ENCODE measurements around the gene CTIF. TPM values are rescaled to one million over a fixed set of nuclear protein-coding genes. Genes with fewer than 3 reads are reported as not detected.

CTIF gene
- total RNA-seq, 1 experiment from 2014 or later: 8.3 TPM

GRCh38 chr18:48896875-48897511, 358.2 kb downstream of the CTIF start:
- no peak for DNase-seq (ENCODE audit: low spot score)

DNA sequence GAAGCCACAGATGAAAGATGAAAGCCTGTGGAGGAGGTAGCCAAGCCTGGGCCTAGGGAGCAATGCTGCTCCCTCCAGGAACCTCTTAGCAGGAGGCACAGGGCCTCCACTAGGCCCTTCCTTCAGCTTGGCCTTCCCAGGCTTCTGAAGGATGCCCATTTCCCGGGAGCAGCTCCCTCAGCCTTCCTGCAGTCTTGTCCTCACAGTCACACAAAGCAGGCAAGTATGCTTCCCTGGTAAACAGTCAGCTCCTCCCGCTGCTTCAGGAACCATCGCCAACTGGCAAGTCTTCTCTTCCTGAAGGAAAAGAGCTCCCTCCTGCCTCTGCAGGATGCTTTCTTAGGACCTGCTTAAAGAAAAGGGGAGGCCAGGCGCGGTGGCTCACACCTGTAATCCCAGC, 358.7 kb downstream of the CTIF start:
- no peak for DNase-seq (ENCODE audit: low spot score)

GRCh38 chr18:48898521-48898920, 359.7 kb downstream of the CTIF start:
- DNase-seq (ENCODE audit: low spot score): no peak

GRCh38 chr18:48899558-48900174, 360.8 kb downstream of the CTIF start:
- DNase-seq (ENCODE audit: low spot score): no peak

DNA sequence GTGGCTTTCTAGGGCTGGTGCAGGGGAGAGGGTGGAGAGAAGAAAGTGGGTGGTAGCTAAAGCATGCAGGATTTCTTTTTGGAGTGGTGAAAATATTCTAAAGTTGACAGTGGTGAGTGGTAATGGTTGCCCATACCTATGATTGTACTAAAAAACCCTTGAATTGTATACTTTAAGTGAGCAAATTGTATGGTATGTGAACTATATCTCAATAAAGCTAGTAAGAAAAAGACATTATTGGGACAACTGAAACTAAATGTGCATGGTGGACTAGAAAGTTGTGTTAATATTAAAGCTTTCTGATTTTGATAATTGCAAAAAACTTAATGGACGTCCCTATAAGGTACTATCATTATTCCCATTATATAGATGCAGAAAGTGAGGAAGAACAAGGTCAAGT, 361.6 kb downstream of the CTIF start:
- DNase-seq (ENCODE audit: low spot score): no peak

- DNase-seq (ENCODE audit: low spot score): no peak
Measured at GRCh38 chr18:48901145-48902022, 362.6 kb downstream of the CTIF start.

DNA sequence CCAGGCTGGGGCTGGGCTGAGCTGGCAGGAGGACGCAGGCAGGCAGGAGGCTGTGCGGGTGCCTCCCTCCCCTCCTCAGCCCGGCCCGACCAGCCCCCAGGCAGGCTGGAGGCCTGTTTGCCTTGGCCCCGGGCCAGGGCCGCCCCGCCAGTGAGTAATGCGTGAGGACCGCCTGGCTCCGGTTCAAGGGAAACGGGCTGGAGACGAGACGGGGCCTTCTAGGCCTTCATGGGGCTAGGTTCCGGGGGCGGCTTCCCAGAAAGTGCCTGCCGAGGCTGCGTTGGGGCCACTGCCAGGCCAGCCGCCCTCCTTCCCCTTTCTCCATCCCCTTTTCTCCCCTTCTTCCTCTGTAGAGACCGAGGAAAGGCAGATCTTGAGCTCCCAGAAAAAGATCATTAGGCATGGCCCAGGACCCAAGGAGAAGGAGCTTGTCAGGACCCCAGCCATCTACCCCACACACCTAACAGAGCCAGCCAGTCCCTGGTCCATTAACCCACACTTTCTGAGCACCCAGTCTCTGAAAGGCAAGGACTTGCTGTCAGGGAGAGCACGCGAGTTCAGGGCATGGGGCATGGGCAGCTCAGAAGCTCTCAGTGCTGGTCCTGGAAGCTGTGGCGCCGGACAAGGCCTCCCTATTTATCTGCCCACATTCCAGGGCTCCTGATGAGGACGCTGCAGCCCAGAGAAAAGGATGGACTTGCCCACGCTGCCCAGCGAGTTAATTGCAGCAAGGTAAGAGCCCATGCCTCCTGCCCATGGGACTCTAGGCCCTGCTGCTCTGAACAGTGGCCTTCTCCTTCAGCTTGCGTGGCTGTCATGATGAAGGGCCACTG, 363.4 kb downstream of the CTIF start:
- DNase-seq (ENCODE audit: low spot score): peak; percentile 72

DNA sequence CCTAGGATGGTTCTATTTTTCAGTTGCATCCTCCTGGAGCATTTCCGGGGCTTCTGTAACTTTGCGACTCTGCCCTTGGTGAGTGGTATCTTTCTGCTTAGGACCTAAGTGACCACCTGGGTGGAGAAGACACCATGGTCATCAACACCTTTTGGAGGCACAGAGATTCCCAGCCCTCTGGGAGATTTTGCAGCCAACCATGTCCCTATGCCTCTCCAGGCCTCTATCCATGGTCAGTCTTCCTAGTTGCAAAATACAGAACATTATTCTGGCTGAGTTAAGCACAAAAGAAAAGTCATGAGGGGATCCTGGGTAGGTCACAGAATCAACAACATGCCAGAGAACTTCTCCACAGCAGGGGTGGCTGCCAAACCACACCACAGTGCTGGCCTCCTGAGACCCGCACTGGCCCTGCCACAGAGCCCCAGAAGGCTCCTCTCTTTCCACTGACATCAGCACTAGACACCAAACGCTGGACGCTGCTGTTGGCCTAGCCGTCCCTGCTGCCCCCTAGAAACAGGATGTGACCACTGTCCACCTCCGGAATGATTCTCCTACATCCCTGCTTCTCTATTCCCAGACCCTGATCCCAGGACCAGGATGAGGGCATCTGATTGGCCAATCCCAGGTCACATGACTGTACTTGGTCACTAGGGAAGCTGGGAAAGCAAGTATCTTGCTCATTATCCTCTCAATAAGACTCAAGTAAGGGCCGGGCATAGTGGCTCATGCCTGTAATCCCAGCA, 364.2 kb downstream of the CTIF start:
- DNase-seq (ENCODE audit: low spot score): no peak

- no peak for DNase-seq (ENCODE audit: low spot score)
Measured at GRCh38 chr18:48904091-48904490, 365.3 kb downstream of the CTIF start.

DNA sequence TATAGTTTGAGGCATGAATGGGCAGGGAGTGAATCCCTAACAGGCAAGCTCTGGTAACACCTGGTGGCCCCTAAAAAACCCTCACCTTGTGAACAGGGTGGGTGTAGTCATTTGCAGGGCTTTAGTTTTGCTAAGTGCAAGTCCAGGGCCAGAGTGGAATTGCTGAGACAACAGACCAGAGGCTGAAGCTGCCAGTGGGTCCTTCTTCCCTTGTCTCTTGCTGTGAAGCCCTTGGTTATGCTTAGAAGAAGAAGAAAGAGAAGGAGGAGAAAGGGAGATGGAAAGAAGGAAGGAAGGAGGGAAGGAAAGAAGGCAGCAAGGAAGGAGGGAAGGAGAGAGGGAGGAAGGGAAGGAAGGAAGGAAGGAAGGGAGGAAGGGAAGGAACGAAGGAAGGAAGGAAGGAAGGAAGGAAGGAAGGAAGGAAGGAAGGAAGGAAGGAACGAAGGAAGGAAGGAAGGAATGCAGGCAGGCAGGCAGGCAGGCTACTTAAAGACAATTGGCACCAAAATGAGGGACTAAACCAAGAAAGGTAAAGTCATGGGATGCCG, 366.1 kb downstream of the CTIF start:
- no peak for DNase-seq (ENCODE audit: low spot score)

DNA sequence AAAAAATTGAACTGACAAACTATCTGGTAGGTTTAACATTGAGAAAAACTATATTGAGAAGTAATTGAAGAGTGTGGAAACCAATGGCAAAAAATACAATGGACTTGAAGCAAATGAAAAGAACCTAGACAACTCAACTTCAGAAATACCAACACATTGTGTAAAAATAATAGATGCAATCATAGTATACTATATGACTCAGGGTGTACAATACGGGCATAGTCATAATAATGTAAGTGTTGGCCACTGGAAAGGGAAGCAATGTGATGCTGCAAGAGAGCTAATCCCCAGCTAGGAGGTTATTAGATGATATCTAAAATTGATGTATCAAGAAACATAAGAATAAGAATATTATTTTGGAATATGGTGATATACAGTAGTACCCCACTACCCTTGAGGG, 366.7 kb downstream of the CTIF start:
- DNase-seq (ENCODE audit: low spot score): no peak

DNA sequence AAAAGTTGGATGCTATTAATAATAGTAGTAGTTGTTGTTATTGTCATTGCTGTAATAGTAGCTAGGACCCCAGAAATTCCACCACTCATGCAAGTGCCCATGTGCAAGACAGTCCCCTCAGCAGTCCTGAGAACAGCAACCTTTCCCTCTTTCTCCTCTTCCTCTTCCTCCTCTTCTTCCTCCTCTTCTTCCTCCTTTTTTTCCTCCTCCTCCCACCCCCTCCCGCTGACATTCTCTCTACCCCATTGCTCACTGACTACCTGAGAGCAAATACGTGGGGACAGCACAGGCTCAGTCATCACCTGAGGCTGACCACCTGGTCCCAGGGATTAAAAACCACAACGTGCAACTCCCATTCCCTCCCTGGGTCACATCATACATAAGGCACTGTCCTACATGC, 370.1 kb downstream of the CTIF start:
- DNase-seq (ENCODE audit: low spot score): no peak

- DNase-seq (ENCODE audit: low spot score): no peak
Measured at GRCh38 chr18:48909721-48910120, 370.9 kb downstream of the CTIF start.

GRCh38 chr18:48910972-48911545, 372.2 kb downstream of the CTIF start:
- DNase-seq (ENCODE audit: low spot score): no peak

Small RNA genes lying within 50 kb of the gene (small RNA-seq; reads per million reads assigned to genes)
- gene MIR4743: not detected

Other genes with a start within 250 kb of the CTIF start
- 15.1 and 17.1 TPM in 2 replicates for gene ZBTB7C, start 129.6 kb upstream of the CTIF start, total RNA-seq (2014; rRNA removed; shearing (Covaris generic))

All from HT-29 (cell line).